Transverse colon (tissue), 4 donors: ENCODE measurements around the gene DDX1. TPM values are rescaled to one million over a fixed set of nuclear protein-coding genes. Genes with fewer than 3 reads are reported as not detected.

ENCODE experiments used
- DNase-seq: peaks from one replicate; pipeline ENCODE4 v3.0.0-alpha.2; 2019
- H3K27ac ChIP-seq, 4 donors: fragments of 200-600 bp; sonication (generic); 2 replicates each; pipeline ENCODE4 v1.5.1; 2016 to 2018; ENCODE audit warnings: inconsistent platforms in 4 of 4
- H3K27me3 ChIP-seq: fragments of 200-600 bp; sonication (generic); 2 replicates; pipeline ENCODE4 v1.5.1; 2017; ENCODE audit warnings: inconsistent platforms
- H3K36me3 ChIP-seq, 4 donors: fragments of 200-600 bp; sonication (generic); 2 replicates each; pipeline ENCODE4 v1.5.1; 2017 to 2019; ENCODE audit warnings: inconsistent platforms in 4 of 4
- H3K4me1 ChIP-seq, 4 donors: fragments of 200-600 bp; sonication (generic); 2 replicates each; pipeline ENCODE4 v1.5.1; 2017 to 2020; ENCODE audit warnings: inconsistent platforms in 4 of 4
- H3K4me3 ChIP-seq, 4 donors: fragments of 200-600 bp; sonication (generic); 1 replicate in 1 of 4; 2 replicates in 3 of 4; pipeline versions ENCODE4 v1.5.1 to v1.6.1; 2017 to 2019; ENCODE audit warnings: inconsistent platforms in 4 of 4
- H3K9me3 ChIP-seq, 2 donors: fragments of 200-600 bp; sonication (generic); 2 replicates each; pipeline ENCODE4 v1.5.1; 2017 to 2019; ENCODE audit warnings: inconsistent platforms in 2 of 2
- CTCF ChIP-seq, 5 experiments: fragments of 200-600 bp in 3 of 5; fragments of 450-650 bp in 2 of 5; sonication (generic) in 3 of 5; IDR thresholded peaks; 1 replicate in 2 of 5; 2 replicates in 3 of 5; pipeline ENCODE4 v1.5.1; 2016 to 2017; ENCODE audit warnings: antibody characterized with exemption in 5 of 5, inconsistent platforms in 3 of 5, mild to moderate bottlenecking in 2 of 5, moderate library complexity in 1 of 5
- EP300 ChIP-seq: sonication (generic); formaldehyde crosslinking; IDR thresholded peaks from one replicate; pipeline ENCODE4 v1.6.1; 2017; ENCODE audit warnings: antibody characterized with exemption, low read depth
- POLR2A ChIP-seq: fragments of 450-650 bp; IDR thresholded peaks from one replicate; pipeline ENCODE4 v1.6.1; 2016; ENCODE audit warnings: antibody characterized with exemption, mild to moderate bottlenecking, moderate library complexity
- POLR2AphosphoS5 ChIP-seq, 3 donors: sonication (generic); formaldehyde crosslinking; IDR thresholded peaks; one replicate each; pipeline ENCODE4 v1.6.1; 2016; ENCODE audit warnings: antibody characterized with exemption in 3 of 3
- WGBS, 2 donors: methylation state at CpG; one replicate each; pipeline ENCODE4 v1.1.5; 2018; ENCODE audit warnings: low coverage in 1 of 2; 5-methylcytosine and 5-hydroxymethylcytosine counted together
- in situ Hi-C, 4 donors: fragments of 200-750 bp; cut with MboI; loops; one replicate each; pipeline versions ENCODE4 v1.15.0 to v1.15.1; 2017; ENCODE audit warnings: low sequenced_read_pairs in 3 of 4, low pct_ligation_motif_present in 1 of 4, low pct_unique_long_range_greater_than_20kb in 1 of 4
- intact Hi-C: fragments of 100-400 bp; cut with DNase I; formaldehyde crosslinking; loops from one replicate; pipeline ENCODE4 v1.15.1; 2023; ENCODE audit warnings: low total_unique reads
- total RNA-seq, 4 donors: library from RNA; depleted of rRNA; stranded (reverse); fragments of >200 nt; gene quantifications; one replicate each; pipeline ENCODE4 v1.1.0, GENCODE V29; 2016

DDX1 gene
- total RNA-seq, 4 donors from 2014 or later = 18.3 to 61.1 (median 49.9) TPM

GRCh38 chr2:15671842-15672815 lies 80.5 kb downstream of the DDX1 start:
- Histone ChIP-seq H3K9me3 (no peaks in the 10 kb centered on the region), H3K4me3 (no peak overlapping the region), H3K4me1 (peaks cover 0 to 4% (median under 1%) of the 10 kb centered on the region in 4 donors), H3K27ac (no peak overlapping the region), H3K36me3 (no peaks in the 10 kb centered on the region), H3K27me3 (no peaks in the 10 kb centered on the region)
- no peak for DNase-seq
- in situ Hi-C loops = loop anchor here in 1 of 4 donors (25.0 kb wide), 1 partner anchor 840 kb away; no protein-coding TSS in a partner anchor
- intact Hi-C loops = no loop called here
- 88 to 92% methylated on average over 5 to 9 of the region's 9 CpGs for WGBS, 2 donors
- TF ChIP-seq POLR2AphosphoS5 (IDR thresholded peaks at IDR 0.05) (no peak), EP300 (no peak), POLR2A (no peak), CTCF (IDR thresholded peaks at IDR 0.05) (no peak)

GRCh38 chr2:15672961-15673918 lies 81.6 kb downstream of the DDX1 start:
- Histone ChIP-seq H3K36me3 (no peaks in the 10 kb centered on the region), H3K4me3 (no peak overlapping the region), H3K9me3 (no peaks in the 10 kb centered on the region), H3K27me3 (no peaks in the 10 kb centered on the region), H3K27ac (no peak overlapping the region), H3K4me1 (peaks cover 0 to 10% (median 3%) of the 10 kb centered on the region in 4 donors)
- DNase-seq = no peak
- TF ChIP-seq EP300 (no peak), POLR2AphosphoS5 (IDR thresholded peaks at IDR 0.05) (no peak), POLR2A (no peak), CTCF (IDR thresholded peaks at IDR 0.05) (no peak)
- intact Hi-C loops = no loop called here
- 79 to 87% methylated on average over 6 to 14 of the region's 14 CpGs for WGBS, 2 donors
- in situ Hi-C loops = loop anchor here in 1 of 4 donors (25.0 kb wide), 1 partner anchor 839 kb away; no protein-coding TSS in a partner anchor

- Histone ChIP-seq H3K4me1 (peaks cover 0 to 10% (median 3%) of the 10 kb centered on the region in 4 donors), H3K9me3 (no peaks in the 10 kb centered on the region), H3K36me3 (no peaks in the 10 kb centered on the region), H3K27ac (no peak overlapping the region), H3K4me3 (no peak overlapping the region), H3K27me3 (no peaks in the 10 kb centered on the region)
- no peak for DNase-seq
- intact Hi-C loops = no loop called here
- no peak for TF ChIP-seq CTCF (IDR thresholded peaks at IDR 0.05)
- no peak for TF ChIP-seq EP300
- TF ChIP-seq POLR2A = no peak
- no peak for TF ChIP-seq POLR2AphosphoS5 (IDR thresholded peaks at IDR 0.05)
- WGBS, 2 donors = 72 to 77% methylated on average over 6 to 7 of the region's 7 CpGs
- in situ Hi-C loops = loop anchor here in 1 of 4 donors (25.0 kb wide), 1 partner anchor 838 kb away; no protein-coding TSS in a partner anchor
These were observed 82.4 kb downstream of the DDX1 start for GRCh38 chr2:15673919-15674636.
